Measurements from ENCODE around the gene GGA1. TPM values are rescaled to one million over a fixed set of nuclear protein-coding genes. Genes with fewer than 3 reads are reported as not detected.
"Not testable (repeated sequence)": the region's sequence is repeated elsewhere in the genome, so short reads cannot be mapped to it uniquely, and the experiment has no call there.

Gene GGA1
- total RNA-seq, 1 donor from 2014 or later = 27.5 TPM

DNA sequence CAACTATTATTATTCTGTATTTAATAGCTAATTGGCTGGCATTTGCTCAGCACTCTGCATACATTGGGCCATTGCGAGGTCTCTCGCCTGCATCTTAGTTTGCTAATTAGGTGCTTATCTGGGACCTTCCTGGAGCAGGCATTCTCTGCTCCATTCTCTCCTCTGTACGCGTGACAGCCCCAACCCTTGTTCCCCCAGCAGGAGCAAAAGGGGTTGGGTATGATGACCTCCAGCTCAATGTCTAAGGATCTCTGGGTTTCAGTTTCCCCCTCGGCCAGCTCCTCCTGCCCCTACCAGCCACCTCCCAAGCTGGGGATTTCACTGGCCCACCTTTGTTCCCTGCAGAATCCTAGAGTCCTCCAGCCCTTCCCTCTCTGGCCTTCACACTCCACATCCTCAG lies 19.0 kb upstream of the GGA1 start:
- no peak overlapping the region for H3K27ac ChIP-seq (replicated peaks)
- no peak for DNase-seq
- H3K36me3 ChIP-seq = no peaks in the 10 kb centered on the region
- intact Hi-C loops (cut with micrococcal nuclease) = no loop called here
- no peaks in the 10 kb centered on the region for H3K9me3 ChIP-seq (replicated peaks)
- peaks cover 9% of the 10 kb centered on the region for H3K27me3 ChIP-seq (ENCODE audit: low read depth)
- no peak overlapping the region for H3K4me3 ChIP-seq
- TF ChIP-seq, protein P1, sequence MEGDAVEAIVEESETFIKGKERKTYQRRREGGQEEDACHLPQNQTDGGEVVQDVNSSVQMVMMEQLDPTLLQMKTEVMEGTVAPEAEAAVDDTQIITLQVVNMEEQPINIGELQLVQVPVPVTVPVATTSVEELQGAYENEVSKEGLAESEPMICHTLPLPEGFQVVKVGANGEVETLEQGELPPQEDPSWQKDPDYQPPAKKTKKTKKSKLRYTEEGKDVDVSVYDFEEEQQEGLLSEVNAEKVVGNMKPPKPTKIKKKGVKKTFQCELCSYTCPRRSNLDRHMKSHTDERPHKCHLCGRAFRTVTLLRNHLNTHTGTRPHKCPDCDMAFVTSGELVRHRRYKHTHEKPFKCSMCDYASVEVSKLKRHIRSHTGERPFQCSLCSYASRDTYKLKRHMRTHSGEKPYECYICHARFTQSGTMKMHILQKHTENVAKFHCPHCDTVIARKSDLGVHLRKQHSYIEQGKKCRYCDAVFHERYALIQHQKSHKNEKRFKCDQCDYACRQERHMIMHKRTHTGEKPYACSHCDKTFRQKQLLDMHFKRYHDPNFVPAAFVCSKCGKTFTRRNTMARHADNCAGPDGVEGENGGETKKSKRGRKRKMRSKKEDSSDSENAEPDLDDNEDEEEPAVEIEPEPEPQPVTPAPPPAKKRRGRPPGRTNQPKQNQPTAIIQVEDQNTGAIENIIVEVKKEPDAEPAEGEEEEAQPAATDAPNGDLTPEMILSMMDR (IDR thresholded peaks at IDR 0.05; ENCODE audit: borderline replicate concordance) = no peak
- H3K4me1 ChIP-seq = peaks cover 9% of the 10 kb centered on the region

DNA sequence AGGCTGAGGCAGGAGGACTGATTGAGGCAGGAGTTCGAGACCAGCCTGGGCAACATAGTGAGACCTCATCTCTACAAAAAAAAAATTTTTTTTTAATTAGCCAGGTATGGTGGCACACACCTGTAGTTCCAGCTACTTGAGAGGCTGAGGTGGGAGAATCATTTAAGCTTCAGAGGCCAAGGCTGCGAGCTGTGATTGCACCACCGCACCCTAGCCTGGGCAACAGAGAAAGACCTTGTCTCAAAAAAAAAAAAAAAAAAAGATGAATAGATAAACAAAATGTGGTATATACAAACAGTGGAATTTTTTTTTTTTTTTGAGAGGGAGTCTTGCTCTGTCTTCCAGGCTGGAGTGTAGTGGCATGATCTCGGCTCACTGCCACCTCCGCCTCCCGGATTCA lies 17.6 kb upstream of the GGA1 start:
- H3K27ac ChIP-seq (replicated peaks); intact Hi-C loops (cut with micrococcal nuclease); H3K36me3 ChIP-seq; H3K4me3 ChIP-seq; H3K9me3 ChIP-seq (replicated peaks); H3K4me1 ChIP-seq; H3K27me3 ChIP-seq (ENCODE audit: low read depth); DNase-seq: not testable (repeated sequence)

DNA sequence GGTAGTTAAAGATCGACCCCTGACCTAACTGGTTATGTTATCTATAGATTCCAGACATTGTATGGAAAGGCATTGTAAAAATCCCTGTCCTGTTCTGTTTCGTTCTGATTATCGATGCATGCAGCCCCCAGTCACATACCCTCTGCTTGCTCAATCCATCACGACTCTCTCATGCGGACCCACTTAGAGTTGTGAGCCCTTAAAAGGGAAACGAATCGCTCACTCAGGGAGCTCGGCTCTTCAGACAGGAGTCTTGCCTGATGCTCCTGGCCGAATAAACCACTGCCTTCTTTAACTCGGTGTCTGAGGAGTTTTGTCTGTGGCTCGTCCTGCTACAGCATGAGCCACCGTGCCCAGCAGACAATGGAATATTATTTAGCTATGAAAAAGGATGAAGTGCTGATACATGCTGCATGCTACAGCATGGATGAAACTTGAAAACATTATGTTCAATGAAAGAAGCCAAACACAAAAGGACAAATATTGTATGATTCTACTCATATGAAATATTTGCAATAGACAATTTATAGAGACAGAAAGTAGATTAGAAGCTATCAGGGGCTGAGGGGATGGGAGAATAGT lies 16.7 kb upstream of the GGA1 start:
- TF ChIP-seq, protein P1 (IDR thresholded peaks at IDR 0.05; ENCODE audit: borderline replicate concordance) = no peak
- Histone ChIP-seq H3K4me3 (peak overlapping the region; percentile 26), H3K27me3 (ENCODE audit: low read depth) (peaks cover 9% of the 10 kb centered on the region), H3K4me1 (peaks cover 9% of the 10 kb centered on the region), H3K27ac (replicated peaks) (peak overlapping the region; percentile 10), H3K36me3 (no peaks in the 10 kb centered on the region), H3K9me3 (replicated peaks) (no peaks in the 10 kb centered on the region)
- DNase-seq = no peak
- intact Hi-C loops (cut with micrococcal nuclease) = loop anchor here (2.0 kb wide), 1 partner anchor 53 kb away; no protein-coding TSS in a partner anchor

DNA sequence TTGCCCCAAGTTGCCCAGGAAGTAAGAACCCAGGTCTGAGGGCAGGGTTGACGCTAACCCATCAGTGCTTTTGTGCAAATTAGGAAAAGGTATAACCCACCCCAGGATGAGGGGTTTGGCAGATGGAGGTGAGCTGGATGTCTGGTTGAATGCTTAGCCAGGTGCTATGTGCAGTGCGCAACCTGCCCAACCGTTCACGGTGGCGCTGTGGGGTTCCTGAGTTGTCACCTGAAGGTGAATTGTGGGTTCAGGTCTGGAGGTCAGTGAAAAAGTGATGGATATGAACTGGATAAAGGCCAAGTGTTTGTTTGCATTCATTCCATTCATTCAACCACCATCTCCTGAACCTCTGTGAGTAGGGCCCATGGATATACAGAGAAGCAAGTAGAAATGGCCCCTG lies 14.4 kb upstream of the GGA1 start:
- H3K9me3 ChIP-seq (replicated peaks) = no peaks in the 10 kb centered on the region
- H3K27me3 ChIP-seq (ENCODE audit: low read depth) = peaks cover 2% of the 10 kb centered on the region
- H3K4me3 ChIP-seq = no peak overlapping the region
- H3K36me3 ChIP-seq = no peaks in the 10 kb centered on the region
- intact Hi-C loops (cut with micrococcal nuclease) = no loop called here
- DNase-seq = no peak
- H3K27ac ChIP-seq (replicated peaks) = no peak overlapping the region
- TF ChIP-seq, protein P1 (IDR thresholded peaks at IDR 0.05; ENCODE audit: borderline replicate concordance) = no peak
- peaks cover 13% of the 10 kb centered on the region for H3K4me1 ChIP-seq

DNA sequence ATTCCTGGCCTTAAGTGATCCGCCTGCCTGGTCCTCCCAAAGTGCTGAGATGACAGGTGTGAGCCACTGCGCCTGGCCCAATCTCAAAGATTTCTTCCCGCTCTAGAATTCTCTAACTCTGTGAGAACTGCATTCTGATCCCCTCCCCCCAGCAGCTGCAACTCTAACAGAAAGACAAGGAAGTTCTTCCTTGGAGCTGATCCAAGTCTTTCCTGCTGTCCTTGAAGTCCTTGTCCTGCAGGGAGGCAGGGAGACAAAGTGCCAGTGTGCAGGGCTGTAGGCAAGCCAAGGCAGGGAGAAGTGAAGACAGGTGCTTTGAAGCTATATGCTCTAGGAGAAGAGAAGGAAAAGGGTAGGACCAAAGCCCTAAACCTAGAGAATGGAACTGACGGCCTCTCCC lies 9.5 kb upstream of the GGA1 start:
- DNase-seq = no peak

DNA sequence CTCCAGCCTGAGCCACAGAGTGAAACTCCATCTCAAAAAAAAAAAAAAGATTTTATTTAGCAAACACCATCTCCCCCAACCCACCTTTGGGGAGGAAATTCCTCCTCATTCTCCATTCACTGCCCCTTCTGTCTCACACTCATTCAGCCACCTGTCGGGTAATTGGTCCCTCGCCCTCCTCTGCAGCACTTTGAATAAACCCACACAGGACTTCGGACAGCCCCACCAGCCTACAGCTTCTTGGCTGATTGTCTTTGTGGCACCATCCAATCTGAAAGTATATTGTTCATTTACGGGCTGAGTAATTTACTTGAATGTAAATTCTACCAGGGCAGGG lies 7.5 kb upstream of the GGA1 start:
- TF ChIP-seq, protein P1 (IDR thresholded peaks at IDR 0.05; ENCODE audit: borderline replicate concordance) = no peak
- Histone ChIP-seq H3K4me1 (peaks cover 5% of the 10 kb centered on the region), H3K4me3 (no peak overlapping the region), H3K36me3 (no peaks in the 10 kb centered on the region), H3K27ac (replicated peaks) (no peak overlapping the region), H3K27me3 (ENCODE audit: low read depth) (peaks cover 8% of the 10 kb centered on the region), H3K9me3 (replicated peaks) (no peaks in the 10 kb centered on the region)
- intact Hi-C loops (cut with micrococcal nuclease) = no loop called here
- DNase-seq = no peak

More for the DNA sequence above, 9.5 kb upstream of the GGA1 start:
- H3K36me3 ChIP-seq = no peaks in the 10 kb centered on the region
- H3K27me3 ChIP-seq (ENCODE audit: low read depth) = peaks cover 8% of the 10 kb centered on the region
- no peak overlapping the region for H3K27ac ChIP-seq (replicated peaks)
- intact Hi-C loops (cut with micrococcal nuclease) = no loop called here
- TF ChIP-seq, protein P1 (IDR thresholded peaks at IDR 0.05; ENCODE audit: borderline replicate concordance) = no peak
- H3K9me3 ChIP-seq (replicated peaks) = no peaks in the 10 kb centered on the region
- H3K4me3 ChIP-seq = no peak overlapping the region
- H3K4me1 ChIP-seq = peaks cover 5% of the 10 kb centered on the region
